ENCODE measurements around the gene SELE.

SELE gene

DNA sequence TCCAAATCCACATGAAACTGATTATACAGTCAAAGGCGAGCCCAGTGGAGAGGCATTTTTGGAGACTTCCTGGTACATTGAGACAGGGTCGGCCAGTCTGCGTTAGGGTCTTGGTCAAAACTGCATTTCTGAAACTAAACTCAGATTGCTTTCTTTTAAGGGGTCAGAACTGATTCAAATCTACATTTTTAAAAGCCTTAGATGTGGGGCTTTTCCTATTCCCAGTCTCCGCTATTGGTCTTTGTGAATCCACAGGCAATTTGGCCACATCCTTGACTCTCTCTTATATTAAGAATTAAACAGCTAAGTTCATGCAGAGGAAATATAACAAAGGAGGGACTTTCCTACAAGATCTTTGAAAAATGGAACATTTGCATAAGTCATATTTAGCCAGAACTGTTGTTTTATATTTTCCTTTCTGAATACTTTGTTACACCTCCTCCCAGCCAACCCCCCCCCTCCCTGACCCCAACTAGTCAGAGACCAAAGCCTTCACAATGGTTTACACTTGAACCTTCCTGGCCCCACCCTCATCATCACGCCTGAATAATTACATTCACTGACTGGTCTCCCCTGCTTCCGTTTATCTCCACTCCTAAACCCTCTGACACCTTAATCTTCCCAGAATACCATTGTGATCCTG is 53.4 kb downstream of the SELE start:
- no peak for DNase-seq

- no peak for DNase-seq
These were observed 54.2 kb downstream of the SELE start for GRCh38 chr1:169679692-169680091.

GRCh38 chr1:169676001-169676400 is 57.9 kb downstream of the SELE start:
- DNase-seq = no peak

Data from NCI-H1092 treated with DMSO at 0.1 percent for 48 hours (cell line).